Activated CD8-positive, alpha-beta memory T cell treated with anti-CD3 and anti-CD28 coated beads for 1 hour (primary cell): ENCODE measurements around the gene MAPRE2.
"Not testable (repeated sequence)": the region's sequence is repeated elsewhere in the genome, so short reads cannot be mapped to it uniquely, and the experiment has no call there.

ENCODE experiments used
- DNase-seq, 2 donors: peaks; one replicate each; pipeline ENCODE4 v3.0.0-alpha.2; 2020; ENCODE audit warnings: low read depth in 1 of 2; ENCODE audit errors: extremely low read depth in 1 of 2

The MAPRE2 gene

GRCh38 chr18:35143622-35144596 is 102.7 kb downstream of the MAPRE2 start:
- no peak for DNase-seq

- DNase-seq = no peak
Observed at GRCh38 chr18:35144698-35145097, 103.5 kb downstream of the MAPRE2 start.

GRCh38 chr18:35150195-35150594 is 109.0 kb downstream of the MAPRE2 start:
- not testable (repeated sequence) for DNase-seq

GRCh38 chr18:35153609-35154272 is 112.5 kb downstream of the MAPRE2 start:
- no peak for DNase-seq

GRCh38 chr18:35155398-35156117 is 114.3 kb downstream of the MAPRE2 start:
- DNase-seq = no peak

GRCh38 chr18:35157181-35157580 is 116.0 kb downstream of the MAPRE2 start:
- DNase-seq = no peak

- DNase-seq = no peak
Observed at GRCh38 chr18:35158728-35159450, 117.7 kb downstream of the MAPRE2 start.

- DNase-seq = no peak
Observed at GRCh38 chr18:35159782-35160181, 118.6 kb downstream of the MAPRE2 start.

- no peak for DNase-seq
Observed at GRCh38 chr18:35161485-35161884, 120.3 kb downstream of the MAPRE2 start.

- DNase-seq = no peak
Observed at GRCh38 chr18:35161934-35162333, 120.7 kb downstream of the MAPRE2 start.

- no peak for DNase-seq
Observed at GRCh38 chr18:35163014-35163539, 121.9 kb downstream of the MAPRE2 start.

GRCh38 chr18:35163721-35164120 is 122.5 kb downstream of the MAPRE2 start:
- no peak for DNase-seq

- no peak for DNase-seq
Observed at GRCh38 chr18:35164133-35164532, 122.9 kb downstream of the MAPRE2 start.

GRCh38 chr18:35167332-35167731 is 126.1 kb downstream of the MAPRE2 start:
- no peak for DNase-seq

- DNase-seq = no peak
Observed at GRCh38 chr18:35167857-35168256, 126.6 kb downstream of the MAPRE2 start.

- not testable (repeated sequence) for DNase-seq
Observed at GRCh38 chr18:35170323-35170722, 129.1 kb downstream of the MAPRE2 start.

GRCh38 chr18:35171315-35171987 is 130.2 kb downstream of the MAPRE2 start:
- no peak for DNase-seq

GRCh38 chr18:35172009-35172408 is 130.8 kb downstream of the MAPRE2 start:
- DNase-seq = no peak

GRCh38 chr18:35172451-35173035 is 131.3 kb downstream of the MAPRE2 start:
- DNase-seq = no peak
